Gastroesophageal sphincter (tissue), 4 donors: ENCODE data around the gene RABGGTA. TPM values are rescaled to one million over a fixed set of nuclear protein-coding genes. Genes with fewer than 3 reads are reported as not detected.

ENCODE experiments used
- ATAC-seq: fragments of 150-250 bp; one replicate; pipeline ENCODE4 v1.9.1; 2016; ENCODE audit warnings: mild to moderate bottlenecking, moderate library complexity
- H3K27ac ChIP-seq, 4 donors: fragments of 200-600 bp; sonication (generic) in 3 of 4; 1 replicate in 3 of 4; 2 replicates in 1 of 4; pipeline ENCODE4 v1.5.1; 2016 to 2019
- H3K27me3 ChIP-seq: fragments of 200-600 bp; sonication (generic); one replicate; pipeline ENCODE4 v1.5.1; 2019
- H3K36me3 ChIP-seq, 2 donors: fragments of 200-600 bp; sonication (generic); one replicate each; pipeline ENCODE4 v1.5.1; 2019; ENCODE audit warnings: control low read depth in 1 of 2
- H3K4me1 ChIP-seq, 3 donors: fragments of 200-600 bp; sonication (generic); 1 replicate in 2 of 3; 2 replicates in 1 of 3; pipeline ENCODE4 v1.5.1; 2016 to 2019; ENCODE audit warnings: control low read depth in 2 of 3
- H3K4me3 ChIP-seq, 2 donors: fragments of 200-600 bp; sonication (generic); one replicate each; pipeline ENCODE4 v1.5.1; 2019; ENCODE audit warnings: mild to moderate bottlenecking in 1 of 2, moderate library complexity in 1 of 2
- H3K9me3 ChIP-seq, 3 donors: fragments of 200-600 bp; sonication (generic); one replicate each; pipeline ENCODE4 v1.5.1; 2017 to 2019; ENCODE audit warnings: control low read depth in 2 of 3
- EP300 ChIP-seq: sonication (generic); formaldehyde crosslinking; IDR thresholded peaks from one replicate; pipeline ENCODE4 v1.6.1; 2017; ENCODE audit warnings: antibody characterized with exemption, mild to moderate bottlenecking
- POLR2A ChIP-seq, 2 donors: fragments of 450-650 bp; IDR thresholded peaks; one replicate each; pipeline ENCODE4 v1.6.1; 2017; ENCODE audit warnings: antibody characterized with exemption in 2 of 2, mild to moderate bottlenecking in 2 of 2, moderate library complexity in 1 of 2
- POLR2AphosphoS5 ChIP-seq: sonication (generic); formaldehyde crosslinking; IDR thresholded peaks from one replicate; pipeline ENCODE4 v1.6.1; 2017; ENCODE audit warnings: antibody characterized with exemption
- WGBS, 2 donors: methylation state at CpG; one replicate each; pipeline ENCODE4 v1.1.5; 2018; ENCODE audit warnings: low coverage in 1 of 2; 5-methylcytosine and 5-hydroxymethylcytosine counted together
- total RNA-seq, 4 donors: library from RNA; depleted of rRNA; stranded (reverse); fragments of >200 nt; gene quantifications; one replicate each; pipeline ENCODE4 v1.1.0, GENCODE V29; 2016
- TF ChIP-seq, protein P1 (sequence below), 4 experiments: fragments of 200-600 bp in 2 of 4; fragments of 450-650 bp in 2 of 4; sonication (generic) in 1 of 4; IDR thresholded peaks; one replicate each; pipeline ENCODE4 v1.5.1; 2017 to 2019; ENCODE audit warnings: antibody characterized with exemption in 4 of 4, mild to moderate bottlenecking in 2 of 4, moderate library complexity in 2 of 4

The RABGGTA gene
- total RNA-seq, 4 donors from 2014 or later = 12.9 to 27.6 (median 16.5) TPM

DNA sequence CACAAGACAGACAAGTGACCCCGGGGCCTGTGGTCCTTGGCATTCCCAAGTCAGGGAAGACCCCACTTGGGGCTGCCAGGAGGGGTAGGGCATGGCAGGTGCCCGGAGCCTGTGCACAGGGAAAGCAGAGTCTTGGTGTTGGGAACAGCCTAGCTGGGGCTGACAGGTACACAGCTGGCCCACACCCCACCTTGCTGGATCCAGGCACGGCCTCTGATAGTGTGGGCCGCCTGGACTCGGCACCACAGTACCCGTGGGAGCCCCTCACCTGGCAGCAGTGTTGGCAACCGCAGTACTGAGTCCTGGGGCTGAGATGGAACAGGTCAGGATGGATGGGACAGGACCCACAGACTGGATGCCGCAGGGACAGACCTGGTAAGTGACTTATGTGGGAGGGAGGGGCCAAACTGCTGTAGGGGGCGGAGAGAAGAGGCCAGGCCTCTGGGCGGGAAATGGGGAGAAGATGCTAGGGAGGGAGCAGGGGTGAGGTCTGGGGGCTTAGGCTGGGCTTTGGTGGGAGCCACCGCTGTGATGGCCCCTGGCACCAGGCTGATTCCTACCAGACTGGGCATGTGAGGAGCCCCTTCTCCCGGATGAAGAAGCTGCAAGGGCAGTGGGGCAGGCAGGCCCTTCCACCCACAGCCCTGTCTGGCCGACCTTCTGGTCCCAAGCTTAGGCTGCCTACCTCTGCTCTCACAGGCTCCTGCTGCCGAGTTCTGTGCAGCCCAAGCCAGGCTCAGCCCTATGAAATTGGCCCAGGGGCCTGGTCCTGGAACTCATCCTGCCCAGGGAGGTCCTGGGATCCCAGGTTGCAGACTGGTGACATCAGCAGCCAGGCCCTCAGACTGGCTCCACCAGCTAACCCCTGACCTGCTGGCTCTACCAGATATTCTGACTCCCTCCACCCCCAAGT, 8.3 kb downstream of the RABGGTA start, which contains the start of gene TGM1:
TSS of gene TGM1 (minus strand) at position 357 of the 913 bp plus-strand sequence. CDS start 825 bp downstream, outside the sequence.
- no peak for ATAC-seq
- Histone ChIP-seq H3K27me3 (no peaks in the 10 kb centered on the region), H3K36me3 (peaks cover 0 to 40% of the 10 kb centered on the region in 2 donors), H3K27ac (no peak within 1 kb of the TSS), H3K9me3 (no peaks in the 10 kb centered on the region), H3K4me3 (no peak within 1 kb of the TSS), H3K4me1 (peaks cover 0 to 9% (median 0%) of the 10 kb centered on the region in 3 donors)
- 45 to 80% methylated on average over 4 to 6 of the region's 14 CpGs for WGBS, 2 donors
- TF ChIP-seq EP300 (no peak), POLR2A (IDR thresholded peaks at IDR 0.05) (no peak), POLR2AphosphoS5 (no peak)
- TF ChIP-seq, protein P1, sequence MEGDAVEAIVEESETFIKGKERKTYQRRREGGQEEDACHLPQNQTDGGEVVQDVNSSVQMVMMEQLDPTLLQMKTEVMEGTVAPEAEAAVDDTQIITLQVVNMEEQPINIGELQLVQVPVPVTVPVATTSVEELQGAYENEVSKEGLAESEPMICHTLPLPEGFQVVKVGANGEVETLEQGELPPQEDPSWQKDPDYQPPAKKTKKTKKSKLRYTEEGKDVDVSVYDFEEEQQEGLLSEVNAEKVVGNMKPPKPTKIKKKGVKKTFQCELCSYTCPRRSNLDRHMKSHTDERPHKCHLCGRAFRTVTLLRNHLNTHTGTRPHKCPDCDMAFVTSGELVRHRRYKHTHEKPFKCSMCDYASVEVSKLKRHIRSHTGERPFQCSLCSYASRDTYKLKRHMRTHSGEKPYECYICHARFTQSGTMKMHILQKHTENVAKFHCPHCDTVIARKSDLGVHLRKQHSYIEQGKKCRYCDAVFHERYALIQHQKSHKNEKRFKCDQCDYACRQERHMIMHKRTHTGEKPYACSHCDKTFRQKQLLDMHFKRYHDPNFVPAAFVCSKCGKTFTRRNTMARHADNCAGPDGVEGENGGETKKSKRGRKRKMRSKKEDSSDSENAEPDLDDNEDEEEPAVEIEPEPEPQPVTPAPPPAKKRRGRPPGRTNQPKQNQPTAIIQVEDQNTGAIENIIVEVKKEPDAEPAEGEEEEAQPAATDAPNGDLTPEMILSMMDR (IDR thresholded peaks at IDR 0.05) = no peak

DNA sequence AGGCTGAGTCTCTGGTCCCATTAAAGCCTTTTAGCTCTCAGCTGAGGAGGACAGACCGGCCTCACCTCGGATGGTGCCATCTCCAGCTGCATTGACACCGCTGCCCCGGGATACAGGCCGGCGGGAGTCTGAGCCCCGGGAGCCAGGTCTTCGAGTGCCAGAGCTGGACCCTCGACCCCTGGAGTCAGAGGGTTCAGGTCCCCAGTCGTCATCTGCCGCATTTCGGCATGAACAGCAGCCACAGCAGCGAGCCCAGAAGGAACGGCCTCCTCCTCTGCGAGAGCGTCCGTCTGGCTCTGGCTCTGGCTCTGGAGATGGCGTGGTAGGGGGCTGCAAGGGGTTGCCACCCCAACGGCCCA, 9.4 kb downstream of the RABGGTA start:
- peaks cover 0 to 29% of the 10 kb centered on the region in 2 donors for H3K36me3 ChIP-seq
- no peak overlapping the region for H3K4me3 ChIP-seq
- TF ChIP-seq, protein P1 (IDR thresholded peaks at IDR 0.05) = no peak
- TF ChIP-seq POLR2AphosphoS5 (no peak), POLR2A (IDR thresholded peaks at IDR 0.05) (no peak)
- peaks cover 0 to 9% (median 0%) of the 10 kb centered on the region in 3 donors for H3K4me1 ChIP-seq
- no peaks in the 10 kb centered on the region for H3K27me3 ChIP-seq
- WGBS, 2 donors = no CpG with 5 or more reads among the region's 19 CpGs
- no peak overlapping the region for H3K27ac ChIP-seq
- H3K9me3 ChIP-seq = no peaks in the 10 kb centered on the region
- ATAC-seq = no peak

GRCh38 chr14:24261256-24261968, 10.0 kb downstream of the RABGGTA start:
- no peaks in the 10 kb centered on the region for H3K27me3 ChIP-seq
- no peak overlapping the region for H3K27ac ChIP-seq
- no peaks in the 10 kb centered on the region for H3K9me3 ChIP-seq
- TF ChIP-seq POLR2A (IDR thresholded peaks at IDR 0.05) (no peak), POLR2AphosphoS5 (no peak), EP300 (no peak)
- TF ChIP-seq, protein P1 (IDR thresholded peaks at IDR 0.05) = no peak
- peaks cover 0 to 23% of the 10 kb centered on the region in 2 donors for H3K36me3 ChIP-seq
- no peak for ATAC-seq
- 84 to 100% methylated on average over 3 to 7 of the region's 20 CpGs for WGBS, 2 donors
- no peak overlapping the region for H3K4me3 ChIP-seq
- peaks cover 0 to 9% (median 0%) of the 10 kb centered on the region in 3 donors for H3K4me1 ChIP-seq

GRCh38 chr14:24260780-24261157, 10.6 kb downstream of the RABGGTA start:
- WGBS, 2 donors = 92% methylated on average over 2 of the region's 4 CpGs; no CpG with 5 or more reads in 1 of the 2 donors
- Histone ChIP-seq H3K27me3 (no peaks in the 10 kb centered on the region), H3K4me3 (no peak overlapping the region), H3K9me3 (no peaks in the 10 kb centered on the region), H3K27ac (no peak overlapping the region), H3K36me3 (peaks cover 0 to 17% of the 10 kb centered on the region in 2 donors), H3K4me1 (peaks cover 0 to 9% (median 0%) of the 10 kb centered on the region in 3 donors)
- no peak for TF ChIP-seq EP300
- TF ChIP-seq, protein P1 (IDR thresholded peaks at IDR 0.05) = no peak
- ATAC-seq = no peak
